Mammary epithelial cell (primary cell): ENCODE data around the gene SGTA.

Experiments used
- EZH2 ChIP-seq: IDR thresholded peaks from 2 replicates; pipeline ENCODE4 v1.6.1; 2012; ENCODE audit warnings: low read length, inconsistent platforms, borderline replicate concordance
- TF ChIP-seq, protein P1 (sequence below), 2 donors: IDR thresholded peaks in 1 of 2; conservative IDR thresholded peaks in 1 of 2; 2 replicates each; pipeline ENCODE4 v1.5.1; 2011 to 2012; ENCODE audit warnings: inconsistent platforms in 2 of 2, low read length in 2 of 2, mild to moderate bottlenecking in 2 of 2, control low read depth in 1 of 2, low read depth in 1 of 2; ENCODE audit not compliant: insufficient read depth in 1 of 2; ENCODE audit errors: extremely low read depth in 1 of 2

DNA sequence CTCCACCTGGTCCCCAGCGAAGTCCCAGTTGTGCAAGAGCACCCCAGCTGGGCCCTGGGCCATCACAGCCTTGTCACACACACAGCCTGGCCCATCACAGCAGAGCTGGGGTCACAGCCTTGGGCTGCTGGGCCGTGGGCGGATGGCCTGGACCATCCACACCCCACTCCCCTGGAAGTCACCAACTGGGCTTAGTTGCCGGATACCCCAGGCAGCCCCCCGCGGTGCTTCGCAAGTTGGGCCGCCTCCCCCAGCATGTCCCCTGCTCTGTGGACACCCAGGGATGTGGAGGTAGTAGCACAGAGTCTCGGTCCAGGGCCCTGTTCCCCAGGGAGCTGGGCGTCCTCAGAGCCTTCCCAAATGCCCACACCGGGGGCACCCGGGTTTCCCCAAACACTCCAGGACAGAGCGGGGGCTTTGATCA is 32.1 kb upstream of the SGTA start:
- TF ChIP-seq, protein P1, sequence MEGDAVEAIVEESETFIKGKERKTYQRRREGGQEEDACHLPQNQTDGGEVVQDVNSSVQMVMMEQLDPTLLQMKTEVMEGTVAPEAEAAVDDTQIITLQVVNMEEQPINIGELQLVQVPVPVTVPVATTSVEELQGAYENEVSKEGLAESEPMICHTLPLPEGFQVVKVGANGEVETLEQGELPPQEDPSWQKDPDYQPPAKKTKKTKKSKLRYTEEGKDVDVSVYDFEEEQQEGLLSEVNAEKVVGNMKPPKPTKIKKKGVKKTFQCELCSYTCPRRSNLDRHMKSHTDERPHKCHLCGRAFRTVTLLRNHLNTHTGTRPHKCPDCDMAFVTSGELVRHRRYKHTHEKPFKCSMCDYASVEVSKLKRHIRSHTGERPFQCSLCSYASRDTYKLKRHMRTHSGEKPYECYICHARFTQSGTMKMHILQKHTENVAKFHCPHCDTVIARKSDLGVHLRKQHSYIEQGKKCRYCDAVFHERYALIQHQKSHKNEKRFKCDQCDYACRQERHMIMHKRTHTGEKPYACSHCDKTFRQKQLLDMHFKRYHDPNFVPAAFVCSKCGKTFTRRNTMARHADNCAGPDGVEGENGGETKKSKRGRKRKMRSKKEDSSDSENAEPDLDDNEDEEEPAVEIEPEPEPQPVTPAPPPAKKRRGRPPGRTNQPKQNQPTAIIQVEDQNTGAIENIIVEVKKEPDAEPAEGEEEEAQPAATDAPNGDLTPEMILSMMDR (conservative IDR thresholded peaks at IDR 0.05 in 1 of 2, IDR thresholded peaks at IDR 0.05 in 1 of 2; ENCODE audit: extremely low read depth in 1 of 2, insufficient read depth in 1 of 2, low read depth in 1 of 2, low read length in 2 of 2): no peak
- TF ChIP-seq EZH2: no peak
